ENCODE measurements around the gene GAMT. TPM values are rescaled to one million over a fixed set of nuclear protein-coding genes. Genes with fewer than 3 reads are reported as not detected.

The GAMT gene
- total RNA-seq, 1 donor from 2014 or later, result 8.8 TPM

GRCh38 chr19:1365319-1366269 lies 35.7 kb downstream of the GAMT start:
- Mint-ChIP-seq H3K36me3 (ENCODE audit: low read depth) (peaks cover 51% of the 10 kb centered on the region), H3K4me3 (no peak overlapping the region), H3K9me3 (no peaks in the 10 kb centered on the region), H3K27ac (no peak overlapping the region), H3K4me1 (peaks cover 36% of the 10 kb centered on the region), H3K27me3 (no peaks in the 10 kb centered on the region)
- ChIA-PET CTCF (no interaction called here), POLR2A (no interaction called here)
- TF ChIP-seq CTCF (IDR thresholded peaks at IDR 0.05), result no peak
- intact Hi-C loops (cut with micrococcal nuclease), result no loop called here
- ATAC-seq (ENCODE audit: low read depth) (no peak), DNase-seq (no peak)

GRCh38 chr19:1364070-1364704 lies 37.2 kb downstream of the GAMT start:
- DNase-seq (no peak), ATAC-seq (ENCODE audit: low read depth) (peak; percentile 27)
- ChIA-PET POLR2A (interaction anchor here (0.6 to 1.1 kb wide), 3 partner anchors 95 to 120 kb away, joined by 3 to 5 read pairs (median 3); partner anchors contain the start of gene CIRBP), CTCF (no interaction called here)
- Mint-ChIP-seq H3K27ac (no peak overlapping the region), H3K27me3 (no peaks in the 10 kb centered on the region), H3K4me1 (peaks cover 36% of the 10 kb centered on the region), H3K9me3 (no peaks in the 10 kb centered on the region), H3K36me3 (ENCODE audit: low read depth) (peaks cover 58% of the 10 kb centered on the region), H3K4me3 (peak overlapping the region; percentile 44)
- no peak for TF ChIP-seq CTCF (IDR thresholded peaks at IDR 0.05)
- intact Hi-C loops (cut with micrococcal nuclease), result no loop called here

- Mint-ChIP-seq H3K4me1 (peaks cover 36% of the 10 kb centered on the region), H3K27ac (peak overlapping the region; percentile 41), H3K36me3 (ENCODE audit: low read depth) (peaks cover 62% of the 10 kb centered on the region), H3K27me3 (no peaks in the 10 kb centered on the region), H3K4me3 (peak overlapping the region; percentile 44), H3K9me3 (no peaks in the 10 kb centered on the region)
- POLR2A ChIA-PET, result interaction anchor here (0.6 to 1.1 kb wide), 3 partner anchors 18 to 120 kb away, joined by 3 to 5 read pairs (median 5); partner anchors contain the start of gene CIRBP
- intact Hi-C loops (cut with micrococcal nuclease), result no loop called here
- peak; percentile 33 for ATAC-seq (ENCODE audit: low read depth)
- CTCF ChIA-PET, result no interaction called here
- no peak for DNase-seq
- no peak for TF ChIP-seq CTCF (IDR thresholded peaks at IDR 0.05)
Observed at GRCh38 chr19:1363599-1363998, 37.7 kb downstream of the GAMT start.

- POLR2A ChIA-PET, result interaction anchor here (0.6 to 1.0 kb wide), 2 partner anchors 17 to 93 kb away, joined by 3 to 5 read pairs; partner anchors contain the start of gene CIRBP
Observed at GRCh38 chr19:1362387-1363257, 38.7 kb downstream of the GAMT start.

More at GRCh38 chr19:1362387-1363257, 38.7 kb downstream of the GAMT start:
- Mint-ChIP-seq H3K4me1 (peaks cover 36% of the 10 kb centered on the region), H3K27me3 (no peaks in the 10 kb centered on the region), H3K4me3 (peak overlapping the region; percentile 38), H3K36me3 (ENCODE audit: low read depth) (peaks cover 62% of the 10 kb centered on the region), H3K9me3 (no peaks in the 10 kb centered on the region), H3K27ac (peak overlapping the region; percentile 41)
- ATAC-seq (ENCODE audit: low read depth) (no peak), DNase-seq (no peak)
- CTCF ChIA-PET, result no interaction called here
- intact Hi-C loops (cut with micrococcal nuclease), result no loop called here
- no peak for TF ChIP-seq CTCF (IDR thresholded peaks at IDR 0.05)
